Keratinocyte (primary cell): ENCODE data around the gene FAM9A.

Source experiments
- CTCF ChIP-seq, 3 experiments: IDR thresholded peaks in 1 of 3; conservative IDR thresholded peaks in 1 of 3; optimal IDR thresholded peaks in 1 of 3; 2 replicates in 2 of 3; 3 replicates in 1 of 3; pipeline versions ENCODE3 to v1.5.1; 2011; ENCODE audit warnings: low read length in 3 of 3, mild to moderate bottlenecking in 3 of 3, moderate library complexity in 2 of 3, control low read depth in 1 of 3, inconsistent platforms in 1 of 3; ENCODE audit not compliant: insufficient read depth in 2 of 3; ENCODE audit errors: extremely low read depth in 1 of 3
- EZH2 ChIP-seq: IDR thresholded peaks from one replicate; pipeline ENCODE4 v1.6.1; 2012; ENCODE audit warnings: inconsistent platforms, mild to moderate bottlenecking, low read length, moderate library complexity

- TF ChIP-seq CTCF (optimal IDR thresholded peaks at IDR 0.05 in 1 of 3, IDR thresholded peaks at IDR 0.05 in 1 of 3, conservative IDR thresholded peaks at IDR 0.05 in 1 of 3; ENCODE audit: extremely low read depth in 1 of 3, insufficient read depth in 2 of 3, low read length in 3 of 3) (no peak), EZH2 (no peak)
Observed at GRCh38 chrX:8784162-8784561, 17.0 kb downstream of the FAM9A start.
